K562 (cell line): Measurements from ENCODE around the gene MYMX. TPM values are rescaled to one million over a fixed set of nuclear protein-coding genes. Genes with fewer than 3 reads are reported as not detected.

ENCODE experiments used
- ARID1B ChIP-seq: fragments of 450-650 bp; IDR thresholded peaks from 2 replicates; pipeline ENCODE4 v1.6.1; 2016; ENCODE audit warnings: antibody characterized with exemption, mild to moderate bottlenecking, inconsistent platforms
- ARID4B ChIP-seq: sonication (generic); formaldehyde crosslinking; IDR thresholded peaks from 2 replicates; pipeline ENCODE4 v1.8.0; 2022; ENCODE audit warnings: mild to moderate bottlenecking, missing genetic modification reagents
- CTCF ChIP-seq, 3 experiments: IDR thresholded peaks in 2 of 3; conservative IDR thresholded peaks in 1 of 3; 2 replicates each; pipeline ENCODE4 v1.5.1; 2011 to 2012; ENCODE audit warnings: low read length in 3 of 3, mild to moderate bottlenecking in 3 of 3, control low read depth in 2 of 3, improper control_type of control experiment in 1 of 3, inconsistent platforms in 1 of 3, low read depth in 1 of 3, mixed read lengths in 1 of 3, moderate library complexity in 1 of 3; ENCODE audit not compliant: insufficient read depth in 2 of 3
- DDX20 ChIP-seq: fragments of 450-650 bp; IDR thresholded peaks from 2 replicates; pipeline ENCODE4 v1.6.1; 2016; ENCODE audit warnings: missing genetic modification characterization, low read depth, mild to moderate bottlenecking, missing compliant biosample characterization, moderate library complexity
- ERF ChIP-seq: fragments of 450-650 bp; formaldehyde crosslinking; IDR thresholded peaks from 2 replicates; pipeline ENCODE4 v1.4.0; 2020; ENCODE audit warnings: mild to moderate bottlenecking, mixed read lengths
- KAT7 ChIP-seq: sonication (generic); formaldehyde crosslinking; IDR thresholded peaks from 2 replicates; pipeline ENCODE4 v1.8.0; 2022; ENCODE audit warnings: missing genetic modification reagents, mild to moderate bottlenecking, borderline replicate concordance
- KDM1A ChIP-seq, 2 experiments: fragments of 450-650 bp; IDR thresholded peaks; 2 replicates each; pipeline ENCODE4 v1.6.1; 2016; ENCODE audit warnings: mild to moderate bottlenecking in 2 of 2
- MAX ChIP-seq: sonication (generic); formaldehyde crosslinking; IDR thresholded peaks from 2 replicates; pipeline ENCODE4 v1.9.0; 2022; ENCODE audit warnings: mild to moderate bottlenecking, missing genetic modification reagents
- NR3C1 ChIP-seq: sonication (generic); formaldehyde crosslinking; IDR thresholded peaks from 2 replicates; pipeline ENCODE4 v1.8.1; 2022; ENCODE audit warnings: missing genetic modification reagents
- SMARCA4 ChIP-seq: fragments of 450-650 bp; IDR thresholded peaks from 2 replicates; pipeline ENCODE4 v1.6.1; 2016
- TEAD4 ChIP-seq, 2 experiments: sonication (generic) in 1 of 2; formaldehyde crosslinking in 1 of 2; IDR thresholded peaks; 2 replicates each; pipeline versions ENCODE4 v1.6.1 to v1.8.0; 2012 to 2022; ENCODE audit warnings: borderline replicate concordance in 1 of 2, inconsistent platforms in 1 of 2, low read length in 1 of 2, mild to moderate bottlenecking in 1 of 2, missing genetic modification reagents in 1 of 2
- ZNF395 ChIP-seq: fragments of 200-800 bp; sonication (Bioruptor generic); IDR thresholded peaks from 2 replicates; pipeline ENCODE4 v1.6.1; 2017; ENCODE audit warnings: missing genetic modification characterization, missing compliant biosample characterization
- ZNF592 ChIP-seq: fragments of 450-650 bp; IDR thresholded peaks from 2 replicates; pipeline ENCODE4 v1.6.1; 2017; ENCODE audit warnings: antibody characterized with exemption, mild to moderate bottlenecking
- polyA plus RNA-seq, 8 experiments: library from polyadenylated mRNA; depleted of rRNA in 4 of 8; stranded (reverse) in 5 of 8; unstranded in 3 of 8; fragments of >200 nt; fragmentation: Nextera tagmentation in 2 of 8; fragmentation: Illumina TruSeq in 1 of 8; extraction: Ambion mirVana in 2 of 8; extraction: Trizol in 1 of 8; gene quantifications; 2 replicates each; pipeline versions ENCODE4 v1.2.1 to v1.2.3, GENCODE V29; 2011 to 2014; ENCODE audit warnings: inconsistent platforms in 1 of 8, missing spikeins in 1 of 8
- total RNA-seq, 7 experiments: library from RNA; depleted of rRNA in 6 of 7; stranded (reverse); fragments of >200 nt in 6 of 7; fragmentation: Illumina TruSeq in 2 of 7; extraction: Trizol in 2 of 7; gene quantifications; 2 replicates each; pipeline versions ENCODE4 v1.2.1 to v1.2.3, GENCODE V29; 2011 to 2021; ENCODE audit warnings: low replicate concordance in 1 of 7

Gene MYMX
- total and polyA plus RNA-seq, 9 of the 15 experiments (the other 6 are each of a cell fraction or from before 2014, with no cell fraction given) = 0.12 TPM; not detected in 8

GRCh38 chr6:44223319-44224028 is 6.7 kb downstream of the MYMX start, which contains the start of gene SLC29A1 (continued):
- peak in 2 of 3 experiments; percentile 45 to 66; a peak in 4 of 6 replicates for TF ChIP-seq CTCF (IDR thresholded peaks at IDR 0.05 in 2 of 3, conservative IDR thresholded peaks at IDR 0.05 in 1 of 3; ENCODE audit: insufficient read depth in 2 of 3, low read depth in 1 of 3, low read length in 3 of 3)
- peak; percentile 67; the same call in 1 of the 2 replicates for TF ChIP-seq ZNF395
- TF ChIP-seq SMARCA4 = no peak
- no peak for TF ChIP-seq DDX20 (tag)
- TF ChIP-seq ERF (CRISPR knock-in tag) = no peak
- peak in 1 of 2 experiments; percentile 29; a peak in 1 of 4 replicates for TF ChIP-seq KDM1A (IDR thresholded peaks at IDR 0.05)
- no peak for TF ChIP-seq KAT7 (CRISPR knock-in tag)
- TF ChIP-seq ARID1B = no peak
- TF ChIP-seq NR3C1 (CRISPR knock-in tag) = peak; percentile 84; the same call in 1 of the 2 replicates
- peak; percentile 97 for TF ChIP-seq MAX (CRISPR knock-in tag)
- peak; percentile 75 for TF ChIP-seq ZNF592
- no peak for TF ChIP-seq TEAD4 (IDR thresholded peaks at IDR 0.05; ENCODE audit: low read length)
- TF ChIP-seq TEAD4 (CRISPR knock-in tag; IDR thresholded peaks at IDR 0.05; ENCODE audit: borderline replicate concordance) = peak; percentile 91
- peak; percentile 75 for TF ChIP-seq ARID4B
